Heart left ventricle (tissue), 13 donors: ENCODE data around the gene LIMK2.

Experiments used
- CTCF ChIP-seq, 12 donors: fragments of 200-600 bp; sonication (generic) in 4 of 12; IDR thresholded peaks; one replicate each; pipeline versions ENCODE4 v1.5.0 to v1.8.0; 2018 to 2022; ENCODE audit warnings: antibody characterized with exemption in 12 of 12, mild to moderate bottlenecking in 5 of 12
- POLR2A ChIP-seq, 2 donors: fragments of 450-650 bp; IDR thresholded peaks; one replicate each; pipeline ENCODE4 v1.6.1; 2017; ENCODE audit warnings: antibody characterized with exemption in 2 of 2, mild to moderate bottlenecking in 2 of 2, moderate library complexity in 2 of 2
- donor health status: ischemic (EF 13 %, LVEDD 7.1; RV severe dilation, severe dysfunction).
- donor health status: DM: no; HTN: yes; CAD: no.
- donor health status: DM: no; HTN: no; CAD: no.
- donor health status: ischemic (EF 25% LVEDD 6.9; RV normal size, moderate dysfunction).
- donor health status: ischemic (EF 25% LVEDD 5.7; RV mildly dilated, moderate dysfunction).
- donor health status: ischemic (EF 35%, LVEDD 5.7; RV mildly dilated, moderate dysfunction).
- donor health status: nonischemic (EF 11% LVEDD 7.7; RV severe dilation, severe dysfunction).
- donor health status: DM: yes; HTN: yes; CAD: no.
- donor health status: PGD.
- donor health status: ischemic (EF 29% LVEDD 5.4; RV normal size, mild dysfunction).
- donor health status: nonischemic (EF 23%, LVEDD 6.1; RV moderate dilation, normal function).

- TF ChIP-seq CTCF (IDR thresholded peaks at IDR 0.05) (no peak), POLR2A (IDR thresholded peaks at IDR 0.05) (no peak)
Observed at GRCh38 chr22:31243339-31244045, 31.4 kb downstream of the LIMK2 start.
